Endothelial cell of umbilical vein (primary cell): ENCODE measurements around the gene OR52E5.

Experiments used
- POLR2A ChIP-seq: IDR thresholded peaks from 2 replicates; pipeline ENCODE4 v1.6.1; 2012; ENCODE audit warnings: low read depth, mild to moderate bottlenecking, control low read depth, low read length
- POLR2AphosphoS5 ChIP-seq: IDR thresholded peaks from 2 replicates; pipeline ENCODE4 v1.6.1; 2012; ENCODE audit warnings: low read depth, mild to moderate bottlenecking, control low read depth, low read length, moderate library complexity; ENCODE audit not compliant: insufficient read depth
- TF ChIP-seq, protein P1 (sequence below), 2 donors: IDR thresholded peaks; 1 replicate in 1 of 2; 2 replicates in 1 of 2; pipeline ENCODE4 v1.5.1; 2011; ENCODE audit warnings: low read length in 2 of 2, mild to moderate bottlenecking in 2 of 2, moderate library complexity in 2 of 2, control low read depth in 1 of 2, inconsistent platforms in 1 of 2, low read depth in 1 of 2; ENCODE audit not compliant: insufficient read depth in 1 of 2; ENCODE audit errors: extremely low read depth in 1 of 2

DNA sequence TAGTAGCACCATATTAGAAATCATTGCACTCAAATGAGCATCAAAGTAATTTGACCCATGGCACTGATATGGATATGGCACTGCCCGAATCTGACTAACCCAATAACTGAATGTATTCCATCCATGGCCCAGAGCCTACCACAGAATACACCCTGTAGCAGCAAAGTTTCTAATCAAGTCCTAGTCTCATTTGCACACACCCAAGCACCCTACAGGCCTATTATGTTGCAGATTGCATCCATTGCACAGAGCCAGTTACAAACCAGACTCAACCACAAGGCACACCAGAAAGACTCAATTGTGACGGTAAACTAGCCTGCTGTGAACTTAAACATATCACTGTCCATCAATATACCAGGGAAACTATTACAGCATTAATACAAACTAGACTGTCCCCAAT lies 6.5 kb downstream of the OR52E5 start:
- no peak for TF ChIP-seq POLR2A
- TF ChIP-seq, protein P1, sequence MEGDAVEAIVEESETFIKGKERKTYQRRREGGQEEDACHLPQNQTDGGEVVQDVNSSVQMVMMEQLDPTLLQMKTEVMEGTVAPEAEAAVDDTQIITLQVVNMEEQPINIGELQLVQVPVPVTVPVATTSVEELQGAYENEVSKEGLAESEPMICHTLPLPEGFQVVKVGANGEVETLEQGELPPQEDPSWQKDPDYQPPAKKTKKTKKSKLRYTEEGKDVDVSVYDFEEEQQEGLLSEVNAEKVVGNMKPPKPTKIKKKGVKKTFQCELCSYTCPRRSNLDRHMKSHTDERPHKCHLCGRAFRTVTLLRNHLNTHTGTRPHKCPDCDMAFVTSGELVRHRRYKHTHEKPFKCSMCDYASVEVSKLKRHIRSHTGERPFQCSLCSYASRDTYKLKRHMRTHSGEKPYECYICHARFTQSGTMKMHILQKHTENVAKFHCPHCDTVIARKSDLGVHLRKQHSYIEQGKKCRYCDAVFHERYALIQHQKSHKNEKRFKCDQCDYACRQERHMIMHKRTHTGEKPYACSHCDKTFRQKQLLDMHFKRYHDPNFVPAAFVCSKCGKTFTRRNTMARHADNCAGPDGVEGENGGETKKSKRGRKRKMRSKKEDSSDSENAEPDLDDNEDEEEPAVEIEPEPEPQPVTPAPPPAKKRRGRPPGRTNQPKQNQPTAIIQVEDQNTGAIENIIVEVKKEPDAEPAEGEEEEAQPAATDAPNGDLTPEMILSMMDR (IDR thresholded peaks at IDR 0.05; ENCODE audit: extremely low read depth in 1 of 2, insufficient read depth in 1 of 2, low read depth in 1 of 2, low read length in 2 of 2): no peak
- no peak for TF ChIP-seq POLR2AphosphoS5
